A549 (cell line): ENCODE measurements around the gene CTLA4. TPM values are rescaled to one million over a fixed set of nuclear protein-coding genes. Genes with fewer than 3 reads are reported as not detected.

Experiments
- ATAC-seq, 2 experiments: fragments of 200-7000 bp in 1 of 2; fragments of >200 bp in 1 of 2; cut with Nextera tagmentation in 1 of 2; cut with Tn5 transposase in 1 of 2; 3 replicates each; pipeline versions ENCODE4 v1.8.0 to v1.9.1; 2018 to 2020; ENCODE audit warnings: mild to moderate bottlenecking in 1 of 2, moderate library complexity in 1 of 2
- CTCF ChIA-PET: fragments of 300-600 bp; sonication (Branson Sonifier 250); formaldehyde crosslinking; extraction: SDS; loops from one replicate; lab custom pipeline; 2021; ENCODE audit warnings: antibody characterized with exemption, inconsistent platforms; lab: Yijun Ruan, JAX
- POLR2A ChIA-PET: fragments of 350-600 bp; formaldehyde crosslinking; extraction: SDS; loops from one replicate; lab custom pipeline; 2021; ENCODE audit warnings: antibody characterized with exemption, inconsistent platforms; lab: Yijun Ruan, JAX
- DNase-seq, 2 experiments: peaks; one replicate each; pipeline versions ENCODE4 v3.0.0 to v3.0.0-alpha.2; 2011 to 2016; ENCODE audit warnings: low read depth in 1 of 2, low spot score in 1 of 2
- FAIRE-seq: peaks from 2 replicates; lab custom pipeline; 2011; peaks lifted over from hg19 to GRCh38; lab: Jason Lieb, UNC
- H3K27ac ChIP-seq, 2 experiments: fragments of >200 bp; sonication (Bioruptor Twin); formaldehyde crosslinking; 3 replicates each; pipeline ENCODE4 v1.5.1; 2016 to 2017
- H3K4me1 ChIP-seq: fragments of >200 bp; sonication (Bioruptor Twin); formaldehyde crosslinking; 3 replicates; pipeline ENCODE4 v1.6.1; 2016
- H3K4me2 ChIP-seq: fragments of >200 bp; sonication (Bioruptor Twin); formaldehyde crosslinking; 3 replicates; pipeline ENCODE4 v1.6.1; 2016
- H3K4me3 ChIP-seq: fragments of >200 bp; sonication (Bioruptor Twin); formaldehyde crosslinking; 3 replicates; pipeline ENCODE4 v1.5.1; 2016
- H3K9me3 ChIP-seq: fragments of >200 bp; sonication (Bioruptor Twin); formaldehyde crosslinking; 3 replicates; pipeline ENCODE4 v1.6.1; 2016
- CBX2 ChIP-seq: fragments of 200-600 bp; sonication (generic); IDR thresholded peaks from 2 replicates; pipeline ENCODE4 v1.6.1; 2016; ENCODE audit warnings: low read depth, mild to moderate bottlenecking, borderline replicate concordance
- CBX8 ChIP-seq: fragments of 200-600 bp; sonication (generic); IDR thresholded peaks from 2 replicates; pipeline ENCODE4 v1.6.1; 2016
- CEBPB ChIP-seq, 2 experiments: fragments of >200 bp in 1 of 2; sonication (Bioruptor Twin) in 1 of 2; formaldehyde crosslinking in 1 of 2; IDR thresholded peaks; 2 replicates each; pipeline ENCODE4 v1.6.1; 2012 to 2016
- CHD4 ChIP-seq: fragments of 200-600 bp; sonication (generic); IDR thresholded peaks from 2 replicates; pipeline ENCODE4 v1.6.1; 2016; ENCODE audit warnings: antibody characterized with exemption, mild to moderate bottlenecking, borderline replicate concordance
- EP300 ChIP-seq, 2 experiments: fragments of >200 bp; sonication (Bioruptor Twin); formaldehyde crosslinking; IDR thresholded peaks; 2 replicates in 1 of 2; 3 replicates in 1 of 2; pipeline ENCODE4 v1.6.1; 2016 to 2017
- FOXS1 ChIP-seq: fragments of 250-450 bp; sonication (Bioruptor Pico); IDR thresholded peaks from 2 replicates; pipeline ENCODE4 v1.5.0; 2020; ENCODE audit warnings: mild to moderate bottlenecking, moderate library complexity
- HOXA7 ChIP-seq: fragments of 250-450 bp; sonication (Bioruptor Pico); IDR thresholded peaks from 2 replicates; pipeline ENCODE4 v1.5.0; 2020; ENCODE audit warnings: mild to moderate bottlenecking, moderate library complexity
- JUN ChIP-seq, 2 experiments: fragments of >200 bp; sonication (Bioruptor Twin); formaldehyde crosslinking; IDR thresholded peaks; 2 replicates in 1 of 2; 3 replicates in 1 of 2; pipeline ENCODE4 v1.6.1; 2016 to 2017
- MAFK ChIP-seq: fragments of 450-650 bp; IDR thresholded peaks from 2 replicates; pipeline ENCODE4 v1.6.1; 2014; ENCODE audit not compliant: partially characterized antibody
- MYC ChIP-seq: IDR thresholded peaks from 2 replicates; pipeline ENCODE4 v1.6.1; 2012; ENCODE audit warnings: mild to moderate bottlenecking, inconsistent platforms, low read length, improper control_type of control experiment, borderline replicate concordance
- POLR2A ChIP-seq: IDR thresholded peaks from 2 replicates; pipeline ENCODE4 v1.6.1; 2012; ENCODE audit warnings: mild to moderate bottlenecking, low read length
- POLR2AphosphoS2 ChIP-seq: conservative IDR thresholded peaks from 2 replicates; pipeline ENCODE4 v1.6.1; 2012; ENCODE audit warnings: low read length, improper control_type of control experiment, inconsistent platforms
- RNF2 ChIP-seq: fragments of 200-600 bp; sonication (generic); IDR thresholded peaks from 2 replicates; pipeline ENCODE4 v1.6.1; 2016; ENCODE audit warnings: low read depth, mild to moderate bottlenecking, antibody characterized with exemption, moderate library complexity, borderline replicate concordance
- WGBS: methylation state at CpG from one replicate; pipeline ENCODE4 v1.1.6; 2017; ENCODE audit errors: missing lambda C conversion rate; 5-methylcytosine and 5-hydroxymethylcytosine counted together
- polyA minus RNA-seq: library from RNA; depleted of rRNA, polyadenylated mRNA; stranded (reverse); fragments of >200 nt; gene quantifications from 2 replicates; pipeline ENCODE4 v1.2.3, GENCODE V29; 2011; rRNA and poly(A)+ RNA removed
- polyA plus RNA-seq, 4 experiments: library from polyadenylated mRNA; depleted of rRNA in 3 of 4; stranded (reverse); fragments of >200 nt; fragmentation: RNase III in 1 of 4; extraction: RNeasy Plus Mini Kit Qiagen cat#74134 plus additional on column Dnase treatment in 1 of 4; gene quantifications; 2 replicates in 3 of 4; 3 replicates in 1 of 4; pipeline ENCODE4 v1.2.3, GENCODE V29; 2011 to 2017
- TF ChIP-seq, protein P1 (sequence below): fragments of >200 bp; sonication (Bioruptor Twin); formaldehyde crosslinking; IDR thresholded peaks from 2 replicates; pipeline ENCODE4 v1.6.1; 2016
- TF ChIP-seq, protein P2 (sequence below): fragments of 200-600 bp; sonication (generic); IDR thresholded peaks from 2 replicates; pipeline ENCODE4 v1.6.1; 2016; ENCODE audit warnings: antibody characterized with exemption, mild to moderate bottlenecking, moderate library complexity
- TF ChIP-seq, protein P3 (sequence below): fragments of 150-350 bp; IDR thresholded peaks from 2 replicates; pipeline ENCODE4 v1.6.1; 2014; ENCODE audit warnings: low read depth, mild to moderate bottlenecking, low read length
- TF ChIP-seq, protein P4 (sequence below): IDR thresholded peaks from 2 replicates; pipeline ENCODE4 v1.6.1; 2012
- TF ChIP-seq, protein P5 (sequence below): fragments of >200 bp; sonication (Bioruptor Twin); formaldehyde crosslinking; IDR thresholded peaks from 3 replicates; pipeline ENCODE4 v1.5.1; 2016

Gene CTLA4
- polyA plus RNA-seq (2011; rRNA removed), result not detected in 2 replicates
- not detected in 2 replicates for polyA plus RNA-seq (2012; cell fraction: cytosol; rRNA removed)
- polyA plus RNA-seq (2012; cell fraction: nucleus; rRNA removed), result not detected in 2 replicates
- not detected in 3 replicates for polyA plus RNA-seq (2017; fragmentation: RNase III; extraction: RNeasy Plus Mini Kit Qiagen cat#74134 plus additional on column Dnase treatment)
- not detected in 2 replicates for polyA minus RNA-seq

DNA sequence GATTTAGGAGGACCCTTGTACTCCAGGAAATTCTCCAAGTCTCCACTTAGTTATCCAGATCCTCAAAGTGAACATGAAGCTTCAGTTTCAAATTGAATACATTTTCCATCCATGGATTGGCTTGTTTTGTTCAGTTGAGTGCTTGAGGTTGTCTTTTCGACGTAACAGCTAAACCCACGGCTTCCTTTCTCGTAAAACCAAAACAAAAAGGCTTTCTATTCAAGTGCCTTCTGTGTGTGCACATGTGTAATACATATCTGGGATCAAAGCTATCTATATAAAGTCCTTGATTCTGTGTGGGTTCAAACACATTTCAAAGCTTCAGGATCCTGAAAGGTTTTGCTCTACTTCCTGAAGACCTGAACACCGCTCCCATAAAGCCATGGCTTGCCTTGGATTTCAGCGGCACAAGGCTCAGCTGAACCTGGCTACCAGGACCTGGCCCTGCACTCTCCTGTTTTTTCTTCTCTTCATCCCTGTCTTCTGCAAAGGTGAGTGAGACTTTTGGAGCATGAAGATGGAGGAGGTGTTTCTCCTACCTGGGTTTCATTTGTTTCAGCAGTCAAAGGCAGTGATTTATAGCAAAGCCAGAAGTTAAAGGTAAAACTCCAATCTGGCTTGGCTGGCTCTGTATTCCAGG lies at the start of gene CTLA4:
CTLA4 (plus strand) TSS at position 211 of the 640 bp plus-strand sequence; CDS start at position 383, 172 bp downstream.
- Histone ChIP-seq H3K9me3 (no peaks in the 10 kb centered on the region), H3K4me2 (no peak within 1 kb of the TSS), H3K4me3 (no peak within 1 kb of the TSS), H3K27ac (no peak within 1 kb of the TSS), H3K4me1 (no peaks in the 10 kb centered on the region)
- ChIA-PET CTCF (interaction anchor here (1.5 kb wide), 2 partner anchors 13 to 52 kb away, joined by 3 read pairs; no protein-coding TSS in a partner anchor), POLR2A (no interaction called here)
- FAIRE-seq, result no peak
- TF ChIP-seq HOXA7 (CRISPR knock-in tag) (no peak), MYC (no peak), CBX2 (no peak), POLR2A (no peak), RNF2 (no peak), JUN (IDR thresholded peaks at IDR 0.05) (no peak), FOXS1 (no peak), CEBPB (IDR thresholded peaks at IDR 0.05) (no peak), POLR2AphosphoS2 (no peak), CHD4 (no peak), EP300 (IDR thresholded peaks at IDR 0.05) (no peak)
- TF ChIP-seq, protein P1, sequence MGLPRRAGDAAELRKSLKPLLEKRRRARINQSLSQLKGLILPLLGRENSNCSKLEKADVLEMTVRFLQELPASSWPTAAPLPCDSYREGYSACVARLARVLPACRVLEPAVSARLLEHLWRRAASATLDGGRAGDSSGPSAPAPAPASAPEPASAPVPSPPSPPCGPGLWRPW, result no peak
- TF ChIP-seq, protein P2, sequence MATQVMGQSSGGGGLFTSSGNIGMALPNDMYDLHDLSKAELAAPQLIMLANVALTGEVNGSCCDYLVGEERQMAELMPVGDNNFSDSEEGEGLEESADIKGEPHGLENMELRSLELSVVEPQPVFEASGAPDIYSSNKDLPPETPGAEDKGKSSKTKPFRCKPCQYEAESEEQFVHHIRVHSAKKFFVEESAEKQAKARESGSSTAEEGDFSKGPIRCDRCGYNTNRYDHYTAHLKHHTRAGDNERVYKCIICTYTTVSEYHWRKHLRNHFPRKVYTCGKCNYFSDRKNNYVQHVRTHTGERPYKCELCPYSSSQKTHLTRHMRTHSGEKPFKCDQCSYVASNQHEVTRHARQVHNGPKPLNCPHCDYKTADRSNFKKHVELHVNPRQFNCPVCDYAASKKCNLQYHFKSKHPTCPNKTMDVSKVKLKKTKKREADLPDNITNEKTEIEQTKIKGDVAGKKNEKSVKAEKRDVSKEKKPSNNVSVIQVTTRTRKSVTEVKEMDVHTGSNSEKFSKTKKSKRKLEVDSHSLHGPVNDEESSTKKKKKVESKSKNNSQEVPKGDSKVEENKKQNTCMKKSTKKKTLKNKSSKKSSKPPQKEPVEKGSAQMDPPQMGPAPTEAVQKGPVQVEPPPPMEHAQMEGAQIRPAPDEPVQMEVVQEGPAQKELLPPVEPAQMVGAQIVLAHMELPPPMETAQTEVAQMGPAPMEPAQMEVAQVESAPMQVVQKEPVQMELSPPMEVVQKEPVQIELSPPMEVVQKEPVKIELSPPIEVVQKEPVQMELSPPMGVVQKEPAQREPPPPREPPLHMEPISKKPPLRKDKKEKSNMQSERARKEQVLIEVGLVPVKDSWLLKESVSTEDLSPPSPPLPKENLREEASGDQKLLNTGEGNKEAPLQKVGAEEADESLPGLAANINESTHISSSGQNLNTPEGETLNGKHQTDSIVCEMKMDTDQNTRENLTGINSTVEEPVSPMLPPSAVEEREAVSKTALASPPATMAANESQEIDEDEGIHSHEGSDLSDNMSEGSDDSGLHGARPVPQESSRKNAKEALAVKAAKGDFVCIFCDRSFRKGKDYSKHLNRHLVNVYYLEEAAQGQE, result no peak
- TF ChIP-seq, protein P3, sequence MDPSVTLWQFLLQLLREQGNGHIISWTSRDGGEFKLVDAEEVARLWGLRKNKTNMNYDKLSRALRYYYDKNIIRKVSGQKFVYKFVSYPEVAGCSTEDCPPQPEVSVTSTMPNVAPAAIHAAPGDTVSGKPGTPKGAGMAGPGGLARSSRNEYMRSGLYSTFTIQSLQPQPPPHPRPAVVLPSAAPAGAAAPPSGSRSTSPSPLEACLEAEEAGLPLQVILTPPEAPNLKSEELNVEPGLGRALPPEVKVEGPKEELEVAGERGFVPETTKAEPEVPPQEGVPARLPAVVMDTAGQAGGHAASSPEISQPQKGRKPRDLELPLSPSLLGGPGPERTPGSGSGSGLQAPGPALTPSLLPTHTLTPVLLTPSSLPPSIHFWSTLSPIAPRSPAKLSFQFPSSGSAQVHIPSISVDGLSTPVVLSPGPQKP, result no peak
- TF ChIP-seq, protein P4, sequence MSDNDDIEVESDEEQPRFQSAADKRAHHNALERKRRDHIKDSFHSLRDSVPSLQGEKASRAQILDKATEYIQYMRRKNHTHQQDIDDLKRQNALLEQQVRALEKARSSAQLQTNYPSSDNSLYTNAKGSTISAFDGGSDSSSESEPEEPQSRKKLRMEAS, result no peak
- ATAC-seq, result no peak
- 26% methylated on average over 6 of the region's 6 CpGs for WGBS
- no peak for DNase-seq

DNA sequence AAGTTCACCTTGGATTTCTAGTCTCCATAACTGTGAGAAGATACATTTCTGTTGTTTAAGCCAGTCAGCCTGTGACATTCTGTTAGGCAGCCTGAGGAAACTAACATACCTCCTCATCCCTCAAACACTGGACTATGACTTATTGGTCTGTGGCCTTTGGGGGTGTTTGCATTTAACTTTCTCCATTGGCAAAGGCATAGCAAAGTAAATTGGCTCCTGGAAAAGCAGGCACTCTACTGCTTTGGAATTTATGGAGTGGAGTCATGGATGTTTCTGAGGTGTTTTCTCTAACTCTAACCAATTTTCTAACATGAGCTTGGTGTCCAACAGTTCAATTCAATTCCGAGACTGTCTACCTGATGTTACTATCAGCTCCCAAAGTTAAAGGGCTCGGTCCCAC lies 48.9 kb upstream of the CTLA4 start:
- H3K4me3 ChIP-seq, result no peak overlapping the region
- TF ChIP-seq MAFK (no peak), CBX8 (no peak)
- TF ChIP-seq, protein P1, result no peak
- TF ChIP-seq, protein P5, sequence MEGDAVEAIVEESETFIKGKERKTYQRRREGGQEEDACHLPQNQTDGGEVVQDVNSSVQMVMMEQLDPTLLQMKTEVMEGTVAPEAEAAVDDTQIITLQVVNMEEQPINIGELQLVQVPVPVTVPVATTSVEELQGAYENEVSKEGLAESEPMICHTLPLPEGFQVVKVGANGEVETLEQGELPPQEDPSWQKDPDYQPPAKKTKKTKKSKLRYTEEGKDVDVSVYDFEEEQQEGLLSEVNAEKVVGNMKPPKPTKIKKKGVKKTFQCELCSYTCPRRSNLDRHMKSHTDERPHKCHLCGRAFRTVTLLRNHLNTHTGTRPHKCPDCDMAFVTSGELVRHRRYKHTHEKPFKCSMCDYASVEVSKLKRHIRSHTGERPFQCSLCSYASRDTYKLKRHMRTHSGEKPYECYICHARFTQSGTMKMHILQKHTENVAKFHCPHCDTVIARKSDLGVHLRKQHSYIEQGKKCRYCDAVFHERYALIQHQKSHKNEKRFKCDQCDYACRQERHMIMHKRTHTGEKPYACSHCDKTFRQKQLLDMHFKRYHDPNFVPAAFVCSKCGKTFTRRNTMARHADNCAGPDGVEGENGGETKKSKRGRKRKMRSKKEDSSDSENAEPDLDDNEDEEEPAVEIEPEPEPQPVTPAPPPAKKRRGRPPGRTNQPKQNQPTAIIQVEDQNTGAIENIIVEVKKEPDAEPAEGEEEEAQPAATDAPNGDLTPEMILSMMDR, result no peak
- no peak overlapping the region for H3K27ac ChIP-seq
- ChIA-PET POLR2A (no interaction called here), CTCF (no interaction called here)
- no peak overlapping the region for H3K4me2 ChIP-seq
- no peak for ATAC-seq
- WGBS, result 51% methylated on average over 2 of the region's 2 CpGs
- FAIRE-seq, result no peak
- no peak for DNase-seq
- H3K9me3 ChIP-seq, result no peaks in the 10 kb centered on the region
- peaks cover 8% of the 10 kb centered on the region; the same call in 1 of the 3 replicates for H3K4me1 ChIP-seq
